ENCODE measurements around the gene LCLAT1. TPM values are rescaled to one million over a fixed set of nuclear protein-coding genes. Genes with fewer than 3 reads are reported as not detected.

LCLAT1 gene
- total RNA-seq, 1 experiment from 2014 or later = 36.0 TPM

DNA sequence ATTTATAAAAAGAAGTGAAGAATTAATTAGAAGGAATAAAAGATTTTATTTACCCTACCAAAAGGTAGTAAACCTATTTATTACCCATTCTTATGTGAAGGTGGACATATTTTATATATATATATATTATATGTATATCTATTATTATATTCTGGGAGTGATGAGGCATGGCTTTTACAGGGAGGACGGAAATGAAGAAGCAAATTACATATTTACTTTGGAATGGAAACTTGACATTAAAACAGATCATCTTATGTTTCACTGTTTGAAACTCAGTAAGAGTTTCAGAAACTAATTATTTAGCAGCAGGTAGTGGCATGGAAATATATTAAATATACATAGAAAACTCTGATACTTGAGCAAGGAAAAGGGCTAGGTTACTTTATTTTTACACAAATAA, 143.4 kb downstream of the LCLAT1 start:
- CTCF ChIA-PET = no interaction called here
- no peaks in the 10 kb centered on the region for H3K36me3 ChIP-seq (ENCODE audit: control insufficient read depth, insufficient read depth, low read length)
- H3K4me3 ChIP-seq (ENCODE audit: low read depth in 2 of 2, low read length in 2 of 2) = no peak overlapping the region
- TF ChIP-seq, protein P1, sequence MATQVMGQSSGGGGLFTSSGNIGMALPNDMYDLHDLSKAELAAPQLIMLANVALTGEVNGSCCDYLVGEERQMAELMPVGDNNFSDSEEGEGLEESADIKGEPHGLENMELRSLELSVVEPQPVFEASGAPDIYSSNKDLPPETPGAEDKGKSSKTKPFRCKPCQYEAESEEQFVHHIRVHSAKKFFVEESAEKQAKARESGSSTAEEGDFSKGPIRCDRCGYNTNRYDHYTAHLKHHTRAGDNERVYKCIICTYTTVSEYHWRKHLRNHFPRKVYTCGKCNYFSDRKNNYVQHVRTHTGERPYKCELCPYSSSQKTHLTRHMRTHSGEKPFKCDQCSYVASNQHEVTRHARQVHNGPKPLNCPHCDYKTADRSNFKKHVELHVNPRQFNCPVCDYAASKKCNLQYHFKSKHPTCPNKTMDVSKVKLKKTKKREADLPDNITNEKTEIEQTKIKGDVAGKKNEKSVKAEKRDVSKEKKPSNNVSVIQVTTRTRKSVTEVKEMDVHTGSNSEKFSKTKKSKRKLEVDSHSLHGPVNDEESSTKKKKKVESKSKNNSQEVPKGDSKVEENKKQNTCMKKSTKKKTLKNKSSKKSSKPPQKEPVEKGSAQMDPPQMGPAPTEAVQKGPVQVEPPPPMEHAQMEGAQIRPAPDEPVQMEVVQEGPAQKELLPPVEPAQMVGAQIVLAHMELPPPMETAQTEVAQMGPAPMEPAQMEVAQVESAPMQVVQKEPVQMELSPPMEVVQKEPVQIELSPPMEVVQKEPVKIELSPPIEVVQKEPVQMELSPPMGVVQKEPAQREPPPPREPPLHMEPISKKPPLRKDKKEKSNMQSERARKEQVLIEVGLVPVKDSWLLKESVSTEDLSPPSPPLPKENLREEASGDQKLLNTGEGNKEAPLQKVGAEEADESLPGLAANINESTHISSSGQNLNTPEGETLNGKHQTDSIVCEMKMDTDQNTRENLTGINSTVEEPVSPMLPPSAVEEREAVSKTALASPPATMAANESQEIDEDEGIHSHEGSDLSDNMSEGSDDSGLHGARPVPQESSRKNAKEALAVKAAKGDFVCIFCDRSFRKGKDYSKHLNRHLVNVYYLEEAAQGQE (IDR thresholded peaks at IDR 0.05; ENCODE audit: insufficient read depth in 1 of 2, low read depth in 2 of 2, low read length in 1 of 2) = no peak
- TF ChIP-seq TCF7L2 (IDR thresholded peaks at IDR 0.05; ENCODE audit: low read depth, low read length) = no peak
- ATAC-seq (no peak), DNase-seq (ENCODE audit: low read depth, low spot score) (no peak)
- in situ Hi-C loops (cut with HindIII; ENCODE audit: low pct_unique_long_range_greater_than_20kb, low sequenced_read_pairs) = no loop called here
- no peaks in the 10 kb centered on the region for H3K4me1 ChIP-seq (ENCODE audit: control insufficient read depth, insufficient read depth, low read length)
- no peak overlapping the region for H3K27ac ChIP-seq (ENCODE audit: low read length)
- POLR2A ChIA-PET = no interaction called here
- H3K9me3 ChIP-seq (ENCODE audit: control insufficient read depth, insufficient read depth, low read depth, low read length) = no peaks in the 10 kb centered on the region
- no peaks in the 10 kb centered on the region for H3K27me3 ChIP-seq (ENCODE audit: control insufficient read depth, insufficient read depth, low read length)
- BruUV-seq (replicated peaks) = no TSS peak
- intact Hi-C loops (cut with micrococcal nuclease; ENCODE audit: unreplicated experiment) = no loop called here

DNA sequence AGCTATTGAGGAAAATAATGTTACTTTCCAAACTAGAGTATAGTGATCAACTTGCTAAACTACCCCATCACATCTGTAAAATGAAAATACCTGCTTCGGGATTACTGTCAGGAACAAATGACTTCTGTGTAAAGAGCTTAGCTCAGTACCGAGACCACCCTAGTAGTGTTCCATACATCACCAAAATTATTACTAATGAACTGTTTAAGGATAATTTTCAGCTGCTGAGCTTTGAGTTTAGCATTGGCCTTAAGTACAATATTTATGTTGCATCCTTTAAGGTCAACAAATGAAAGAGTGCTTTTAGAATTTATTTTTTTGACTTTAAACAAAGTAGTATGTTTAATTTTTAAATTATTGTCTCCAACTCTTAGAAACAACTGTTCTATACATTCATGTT, 144.1 kb downstream of the LCLAT1 start:
- Histone ChIP-seq H3K9me3 (ENCODE audit: control insufficient read depth, insufficient read depth, low read depth, low read length) (no peaks in the 10 kb centered on the region), H3K27ac (ENCODE audit: low read length) (no peak overlapping the region), H3K36me3 (ENCODE audit: control insufficient read depth, insufficient read depth, low read length) (no peaks in the 10 kb centered on the region), H3K4me3 (ENCODE audit: low read depth in 2 of 2, low read length in 2 of 2) (no peak overlapping the region), H3K4me1 (ENCODE audit: control insufficient read depth, insufficient read depth, low read length) (no peaks in the 10 kb centered on the region), H3K27me3 (ENCODE audit: control insufficient read depth, insufficient read depth, low read length) (no peaks in the 10 kb centered on the region)
- POLR2A ChIA-PET = no interaction called here
- CTCF ChIA-PET = no interaction called here
- intact Hi-C loops (cut with micrococcal nuclease; ENCODE audit: unreplicated experiment) (no loop called here), in situ Hi-C loops (cut with HindIII; ENCODE audit: low pct_unique_long_range_greater_than_20kb, low sequenced_read_pairs) (no loop called here)
- BruUV-seq (replicated peaks) = no TSS peak
- ATAC-seq (no peak), DNase-seq (ENCODE audit: low read depth, low spot score) (no peak)
- TF ChIP-seq, protein P2, sequence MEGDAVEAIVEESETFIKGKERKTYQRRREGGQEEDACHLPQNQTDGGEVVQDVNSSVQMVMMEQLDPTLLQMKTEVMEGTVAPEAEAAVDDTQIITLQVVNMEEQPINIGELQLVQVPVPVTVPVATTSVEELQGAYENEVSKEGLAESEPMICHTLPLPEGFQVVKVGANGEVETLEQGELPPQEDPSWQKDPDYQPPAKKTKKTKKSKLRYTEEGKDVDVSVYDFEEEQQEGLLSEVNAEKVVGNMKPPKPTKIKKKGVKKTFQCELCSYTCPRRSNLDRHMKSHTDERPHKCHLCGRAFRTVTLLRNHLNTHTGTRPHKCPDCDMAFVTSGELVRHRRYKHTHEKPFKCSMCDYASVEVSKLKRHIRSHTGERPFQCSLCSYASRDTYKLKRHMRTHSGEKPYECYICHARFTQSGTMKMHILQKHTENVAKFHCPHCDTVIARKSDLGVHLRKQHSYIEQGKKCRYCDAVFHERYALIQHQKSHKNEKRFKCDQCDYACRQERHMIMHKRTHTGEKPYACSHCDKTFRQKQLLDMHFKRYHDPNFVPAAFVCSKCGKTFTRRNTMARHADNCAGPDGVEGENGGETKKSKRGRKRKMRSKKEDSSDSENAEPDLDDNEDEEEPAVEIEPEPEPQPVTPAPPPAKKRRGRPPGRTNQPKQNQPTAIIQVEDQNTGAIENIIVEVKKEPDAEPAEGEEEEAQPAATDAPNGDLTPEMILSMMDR (IDR thresholded peaks at IDR 0.05) = no peak
- TF ChIP-seq TCF7L2 (IDR thresholded peaks at IDR 0.05; ENCODE audit: low read depth, low read length) = no peak
- TF ChIP-seq, protein P1 (IDR thresholded peaks at IDR 0.05; ENCODE audit: insufficient read depth in 1 of 2, low read depth in 2 of 2, low read length in 1 of 2) = no peak
- TF ChIP-seq POLR2AphosphoS5 (IDR thresholded peaks at IDR 0.05; ENCODE audit: low read depth, low read length) = no peak
- no peak for TF ChIP-seq SIN3A (IDR thresholded peaks at IDR 0.05; ENCODE audit: borderline replicate concordance, insufficient read depth, low read depth, low read length)
